GM19452 (cell line): Measurements from ENCODE around the gene SGCB.
"Not testable (repeated sequence)": the region's sequence is repeated elsewhere in the genome, so short reads cannot be mapped to it uniquely, and the experiment has no call there.

Experiments
- ATAC-seq: cut with Tn5 transposase; IDR thresholded peaks from one replicate; pipeline ENCODE4 v1.9.1; 2021; ENCODE audit not compliant: unreplicated experiment

Gene SGCB, protein sequence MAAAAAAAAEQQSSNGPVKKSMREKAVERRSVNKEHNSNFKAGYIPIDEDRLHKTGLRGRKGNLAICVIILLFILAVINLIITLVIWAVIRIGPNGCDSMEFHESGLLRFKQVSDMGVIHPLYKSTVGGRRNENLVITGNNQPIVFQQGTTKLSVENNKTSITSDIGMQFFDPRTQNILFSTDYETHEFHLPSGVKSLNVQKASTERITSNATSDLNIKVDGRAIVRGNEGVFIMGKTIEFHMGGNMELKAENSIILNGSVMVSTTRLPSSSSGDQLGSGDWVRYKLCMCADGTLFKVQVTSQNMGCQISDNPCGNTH

GRCh38 chr4:52038103-52038912 lies at the start of gene SGCB:
Gene SGCB, minus strand, starts transcription at chr4:52038299. Its CDS starts 40 bp downstream, at chr4:52038259.
- ATAC-seq: peak; percentile 90

GRCh38 chr4:52086425-52086824 lies 48.3 kb upstream of the SGCB start:
- not testable (repeated sequence) for ATAC-seq

GRCh38 chr4:52081216-52081615 lies 43.1 kb upstream of the SGCB start:
- no peak for ATAC-seq

DNA sequence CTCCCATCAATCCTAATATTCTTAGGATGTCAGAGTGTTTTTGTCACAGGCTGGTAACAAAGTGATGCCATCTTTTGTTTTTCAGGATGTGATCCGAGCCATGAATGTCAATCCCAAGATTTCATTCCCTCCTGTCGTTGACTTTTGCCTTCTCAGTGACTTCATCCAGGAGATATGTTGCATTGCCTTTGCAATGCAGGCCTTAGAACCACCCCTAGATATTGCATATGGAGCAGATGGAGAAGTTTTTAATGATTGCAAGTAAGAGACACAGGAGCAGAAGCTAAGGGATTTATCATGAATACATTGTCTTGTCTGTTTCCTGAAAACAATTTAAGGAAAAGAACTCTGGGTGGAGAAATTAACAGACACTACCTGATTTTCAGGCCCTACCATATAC lies 41.6 kb upstream of the SGCB start:
- ATAC-seq: no peak

DNA sequence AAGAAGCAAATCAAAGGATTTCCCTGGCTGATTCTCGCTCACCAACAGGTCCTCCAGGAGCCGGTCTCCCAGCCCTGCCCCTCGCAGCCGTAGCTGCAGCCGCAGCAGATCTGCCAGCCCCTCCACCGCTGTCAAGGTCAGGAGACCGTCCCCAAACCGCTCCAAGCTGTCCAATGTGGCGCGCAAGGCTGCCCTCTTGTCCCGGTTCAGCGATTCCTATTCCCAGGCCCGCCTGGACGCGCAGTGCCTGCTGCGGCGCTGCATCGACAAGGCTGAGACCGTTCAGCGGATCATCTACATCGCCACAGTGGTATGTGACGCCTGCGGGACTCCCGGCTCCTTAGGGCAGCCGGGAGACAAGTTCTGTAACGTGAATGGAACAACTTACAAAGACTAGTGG lies 38.6 kb upstream of the SGCB start:
- no peak for ATAC-seq

- no peak for ATAC-seq
Measured at GRCh38 chr4:52071791-52072546, 33.9 kb upstream of the SGCB start.

DNA sequence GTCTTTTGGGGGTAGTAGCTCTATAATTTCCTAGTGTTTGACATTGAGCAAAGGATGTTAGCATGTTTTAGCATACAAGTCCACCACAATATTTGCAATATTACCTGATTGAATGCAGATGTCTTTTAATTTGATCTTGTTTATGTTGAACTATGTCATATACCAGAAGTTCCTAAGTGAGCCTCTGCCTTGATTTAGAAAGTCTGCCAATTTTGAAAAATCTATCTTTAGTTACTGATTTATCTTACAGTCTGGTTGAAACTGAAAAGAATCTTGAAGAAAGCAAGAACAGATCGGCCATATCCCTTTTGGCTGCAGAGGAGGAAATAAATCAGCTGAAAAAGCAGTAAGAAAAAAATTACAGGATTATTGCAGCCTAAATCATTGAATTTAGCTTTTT lies 31.5 kb upstream of the SGCB start:
- ATAC-seq: no peak

GRCh38 chr4:52059372-52059771 lies 21.3 kb upstream of the SGCB start:
- no peak for ATAC-seq

DNA sequence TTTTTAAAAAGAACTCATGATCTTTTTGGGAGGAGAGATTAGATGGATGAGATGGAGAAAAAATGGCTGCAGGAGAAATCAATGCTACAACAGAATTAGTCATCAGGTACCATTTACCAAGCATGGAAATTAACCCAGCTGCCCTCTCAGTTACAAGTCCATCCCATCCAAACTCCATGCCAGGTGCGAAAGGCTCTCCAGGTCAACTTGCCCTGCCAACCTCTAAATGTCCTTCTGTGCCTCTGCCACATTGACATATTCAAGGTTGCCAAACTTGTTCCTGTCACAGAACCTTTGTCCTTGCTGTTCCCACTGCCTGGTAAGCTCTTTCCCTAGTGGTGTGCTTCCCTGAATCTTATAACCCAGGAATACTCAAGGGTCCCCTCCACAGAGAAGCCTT lies 20.2 kb upstream of the SGCB start:
- ATAC-seq: no peak

DNA sequence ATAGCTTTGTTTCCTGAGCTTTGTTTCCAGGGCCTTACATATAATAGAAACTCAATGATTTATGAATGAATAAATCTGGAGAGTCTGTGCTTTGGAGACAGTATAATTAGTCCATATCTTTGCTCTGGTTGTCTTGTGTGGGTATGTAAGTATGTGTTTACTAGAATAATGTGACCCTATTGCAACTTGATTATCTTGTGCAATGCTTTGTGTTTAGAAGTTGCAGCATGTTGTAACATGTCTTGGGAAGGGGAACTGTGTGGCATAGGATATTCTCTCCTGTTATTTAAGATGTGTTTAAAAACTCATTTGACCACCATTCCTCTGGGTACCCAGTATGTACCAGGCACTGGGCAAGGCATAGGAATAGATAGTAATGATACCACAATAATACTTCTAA lies 19.1 kb upstream of the SGCB start:
- no peak for ATAC-seq

DNA sequence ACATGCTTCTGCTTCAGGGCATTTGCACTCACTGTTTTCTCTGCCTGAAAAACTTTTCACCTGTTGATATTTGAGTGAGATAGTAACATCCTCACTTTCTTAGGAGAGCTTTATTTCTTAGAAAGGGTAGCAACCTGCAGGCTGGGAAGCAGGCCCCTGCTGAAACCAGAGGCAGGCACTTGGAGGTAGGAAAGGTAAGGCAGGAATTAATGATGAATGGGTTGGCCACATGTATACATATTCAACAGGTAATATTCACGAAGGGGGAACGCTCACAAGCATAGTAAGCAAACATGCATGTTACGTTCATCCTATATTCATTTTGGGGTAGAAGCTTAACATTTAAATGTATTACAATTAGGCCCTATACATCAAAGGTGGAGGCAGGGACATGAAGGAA lies 16.2 kb upstream of the SGCB start:
- no peak for ATAC-seq

GRCh38 chr4:52052475-52052780 lies 14.3 kb upstream of the SGCB start:
- ATAC-seq: no peak

- ATAC-seq: peak; percentile 53
Measured at GRCh38 chr4:52051615-52052474, 13.7 kb upstream of the SGCB start.

- ATAC-seq: peak; percentile 45
Measured at GRCh38 chr4:52051213-52051614, 13.1 kb upstream of the SGCB start, which contains the start of gene SPATA18. Gene SPATA18, plus strand, starts transcription at chr4:52051304. Its CDS starts 401 bp downstream, at chr4:52051705.

- ATAC-seq: no peak
Measured at GRCh38 chr4:52049266-52049665, 11.2 kb upstream of the SGCB start.

DNA sequence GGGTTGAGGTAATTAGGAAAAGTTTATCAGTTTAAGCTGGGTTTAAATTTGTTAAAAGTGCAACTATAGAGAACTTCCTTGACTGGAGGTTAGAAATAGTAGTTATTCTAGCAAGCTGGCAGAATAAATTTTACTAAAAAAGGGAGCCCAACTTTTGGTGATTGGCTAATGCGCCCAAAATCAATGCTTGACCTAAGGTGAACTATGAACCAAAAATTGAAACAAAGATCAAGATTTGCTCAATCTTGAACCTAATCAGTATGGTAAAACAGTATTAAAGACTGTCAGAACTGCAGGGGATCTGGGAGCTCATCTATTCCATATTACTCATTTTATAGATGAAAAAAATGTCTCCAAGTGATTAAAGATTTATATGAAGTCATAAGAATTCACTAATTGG lies 6.9 kb upstream of the SGCB start:
- ATAC-seq: no peak

DNA sequence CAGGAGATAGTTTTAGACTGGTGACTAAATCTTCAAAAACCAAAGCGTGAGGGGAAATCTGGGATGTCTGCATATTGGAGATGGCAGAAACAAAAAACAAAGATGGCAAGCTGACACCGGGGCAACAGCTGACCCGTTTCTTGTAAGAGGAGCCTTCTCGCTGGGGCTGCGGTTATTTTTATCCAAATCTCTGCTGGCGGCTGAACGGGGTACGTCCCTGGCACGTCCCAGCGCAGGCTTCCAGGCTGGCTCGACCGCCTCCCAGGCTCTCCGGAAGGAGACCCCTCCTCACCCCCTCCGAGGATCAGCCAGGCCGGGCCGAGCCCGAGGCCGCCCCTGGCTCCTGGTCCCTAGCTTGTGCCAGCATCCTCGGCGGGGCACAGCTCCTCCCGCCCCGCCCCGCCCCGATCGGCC lies 403 bp downstream of the SGCB start:
- ATAC-seq: peak; percentile 53

- ATAC-seq: no peak
Measured at GRCh38 chr4:52036886-52037530, 1.1 kb downstream of the SGCB start.

- no peak for ATAC-seq
Measured at GRCh38 chr4:52035190-52035589, 2.9 kb downstream of the SGCB start.

DNA sequence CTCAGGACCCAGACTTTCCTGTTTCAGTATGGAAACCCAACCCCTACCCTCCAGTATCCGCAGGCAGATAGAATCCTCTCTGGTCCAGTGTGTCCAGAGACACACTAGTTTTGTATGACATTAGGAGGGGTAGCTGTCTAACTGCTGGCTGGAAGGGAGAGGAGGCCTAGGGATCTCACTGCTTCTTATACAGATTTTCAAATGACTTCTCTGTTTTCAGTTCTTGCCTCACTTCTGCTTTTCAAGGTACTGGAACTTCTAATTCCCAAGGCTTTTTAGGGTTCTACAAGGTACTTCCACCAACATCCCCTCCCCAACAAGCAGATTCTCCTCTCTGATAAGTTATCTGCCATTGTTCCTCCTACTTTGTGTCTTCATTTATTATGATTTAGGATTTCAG lies 6.1 kb downstream of the SGCB start:
- no peak for ATAC-seq
